Liver (tissue), 3 donors: ENCODE data around the gene SNAP25.

Experiments
- CTCF ChIP-seq: fragments of 150-350 bp; IDR thresholded peaks from 2 replicates; pipeline ENCODE4 v1.5.1; 2017; ENCODE audit warnings: improper control_type of control experiment, low read depth, low read length; ENCODE audit not compliant: missing input control
- GABPA ChIP-seq, 2 donors: IDR thresholded peaks in 1 of 2; conservative IDR thresholded peaks in 1 of 2; 2 replicates each; pipeline ENCODE4 v1.6.1; 2016; ENCODE audit warnings: antibody characterized with exemption in 2 of 2, mild to moderate bottlenecking in 1 of 2, moderate library complexity in 1 of 2
- JUND ChIP-seq, 2 donors: IDR thresholded peaks; 2 replicates each; pipeline ENCODE4 v1.6.1; 2016; ENCODE audit warnings: antibody characterized with exemption in 2 of 2
- MAX ChIP-seq: IDR thresholded peaks from 2 replicates; pipeline ENCODE4 v1.6.1; 2016; ENCODE audit warnings: antibody characterized with exemption
- RAD21 ChIP-seq, 2 donors: IDR thresholded peaks; 2 replicates each; pipeline ENCODE4 v1.6.1; 2016; ENCODE audit warnings: antibody characterized with exemption in 2 of 2, mild to moderate bottlenecking in 2 of 2
- YY1 ChIP-seq: IDR thresholded peaks from 2 replicates; pipeline ENCODE4 v1.6.1; 2016; ENCODE audit warnings: antibody characterized with exemption, mild to moderate bottlenecking
- TF ChIP-seq, protein P1 (sequence below): IDR thresholded peaks from 2 replicates; pipeline ENCODE4 v1.6.1; 2016; ENCODE audit warnings: antibody characterized with exemption
- donor health status: healthy.
- donor health status: healthy.

DNA sequence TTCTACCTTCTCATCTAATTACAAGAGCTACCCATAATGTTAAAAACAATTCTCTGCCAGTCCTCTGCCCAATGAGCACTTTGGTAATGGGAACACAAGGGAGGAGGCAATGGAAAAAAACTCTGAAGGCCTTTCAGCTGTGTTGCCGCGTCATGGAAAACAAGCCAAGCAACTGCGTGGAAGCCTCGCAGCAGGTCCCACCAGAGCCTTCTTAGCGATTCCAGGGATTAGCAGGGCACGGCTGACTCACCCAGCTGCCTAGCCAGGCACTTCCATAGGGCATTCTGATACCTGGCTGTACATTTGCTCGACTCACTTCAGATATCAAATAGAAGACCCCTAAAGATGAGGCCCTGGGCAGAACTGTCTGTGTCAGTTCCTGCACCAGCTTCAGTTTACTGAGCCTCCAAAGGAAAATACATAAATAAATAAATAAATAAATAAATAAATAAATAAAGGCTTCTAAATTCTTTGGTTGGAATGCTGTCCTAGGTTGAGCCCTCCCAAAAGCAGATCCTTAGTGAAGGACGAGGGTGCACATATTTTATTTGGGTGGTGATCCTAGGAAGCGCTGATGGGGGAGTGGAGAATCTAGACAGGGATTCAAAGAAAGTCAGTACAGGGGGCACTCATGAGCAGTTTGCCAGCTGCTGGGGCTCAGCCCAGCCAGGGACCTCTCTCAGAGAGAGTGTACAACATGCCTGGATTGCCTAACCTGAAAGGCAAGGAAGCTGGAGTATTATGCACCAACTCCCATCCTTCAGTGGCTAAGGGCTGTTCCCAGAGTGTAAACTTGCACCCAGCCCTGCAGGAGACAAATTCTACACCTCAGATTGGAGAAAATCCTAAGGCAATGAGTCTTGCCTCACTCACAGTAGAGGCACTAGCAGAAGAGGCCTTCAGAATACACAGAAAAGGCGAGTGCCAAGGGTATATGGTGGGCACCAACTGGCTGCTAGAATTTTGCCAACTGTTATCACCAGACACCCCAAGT, 18.2 kb downstream of the SNAP25 start:
- TF ChIP-seq, protein P1, sequence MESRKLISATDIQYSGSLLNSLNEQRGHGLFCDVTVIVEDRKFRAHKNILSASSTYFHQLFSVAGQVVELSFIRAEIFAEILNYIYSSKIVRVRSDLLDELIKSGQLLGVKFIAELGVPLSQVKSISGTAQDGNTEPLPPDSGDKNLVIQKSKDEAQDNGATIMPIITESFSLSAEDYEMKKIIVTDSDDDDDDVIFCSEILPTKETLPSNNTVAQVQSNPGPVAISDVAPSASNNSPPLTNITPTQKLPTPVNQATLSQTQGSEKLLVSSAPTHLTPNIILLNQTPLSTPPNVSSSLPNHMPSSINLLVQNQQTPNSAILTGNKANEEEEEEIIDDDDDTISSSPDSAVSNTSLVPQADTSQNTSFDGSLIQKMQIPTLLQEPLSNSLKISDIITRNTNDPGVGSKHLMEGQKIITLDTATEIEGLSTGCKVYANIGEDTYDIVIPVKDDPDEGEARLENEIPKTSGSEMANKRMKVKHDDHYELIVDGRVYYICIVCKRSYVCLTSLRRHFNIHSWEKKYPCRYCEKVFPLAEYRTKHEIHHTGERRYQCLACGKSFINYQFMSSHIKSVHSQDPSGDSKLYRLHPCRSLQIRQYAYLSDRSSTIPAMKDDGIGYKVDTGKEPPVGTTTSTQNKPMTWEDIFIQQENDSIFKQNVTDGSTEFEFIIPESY = no peak
- no peak for TF ChIP-seq JUND (IDR thresholded peaks at IDR 0.05)
- TF ChIP-seq CTCF = no peak
- TF ChIP-seq RAD21 (IDR thresholded peaks at IDR 0.05) = no peak
- TF ChIP-seq MAX = no peak
- TF ChIP-seq YY1 = no peak
- TF ChIP-seq GABPA (IDR thresholded peaks at IDR 0.05 in 1 of 2, conservative IDR thresholded peaks at IDR 0.05 in 1 of 2) = no peak
